ENCODE measurements around the gene DDX19B.
"Not testable (repeated sequence)": the region's sequence is repeated elsewhere in the genome, so short reads cannot be mapped to it uniquely, and the experiment has no call there.

DDX19B gene

DNA sequence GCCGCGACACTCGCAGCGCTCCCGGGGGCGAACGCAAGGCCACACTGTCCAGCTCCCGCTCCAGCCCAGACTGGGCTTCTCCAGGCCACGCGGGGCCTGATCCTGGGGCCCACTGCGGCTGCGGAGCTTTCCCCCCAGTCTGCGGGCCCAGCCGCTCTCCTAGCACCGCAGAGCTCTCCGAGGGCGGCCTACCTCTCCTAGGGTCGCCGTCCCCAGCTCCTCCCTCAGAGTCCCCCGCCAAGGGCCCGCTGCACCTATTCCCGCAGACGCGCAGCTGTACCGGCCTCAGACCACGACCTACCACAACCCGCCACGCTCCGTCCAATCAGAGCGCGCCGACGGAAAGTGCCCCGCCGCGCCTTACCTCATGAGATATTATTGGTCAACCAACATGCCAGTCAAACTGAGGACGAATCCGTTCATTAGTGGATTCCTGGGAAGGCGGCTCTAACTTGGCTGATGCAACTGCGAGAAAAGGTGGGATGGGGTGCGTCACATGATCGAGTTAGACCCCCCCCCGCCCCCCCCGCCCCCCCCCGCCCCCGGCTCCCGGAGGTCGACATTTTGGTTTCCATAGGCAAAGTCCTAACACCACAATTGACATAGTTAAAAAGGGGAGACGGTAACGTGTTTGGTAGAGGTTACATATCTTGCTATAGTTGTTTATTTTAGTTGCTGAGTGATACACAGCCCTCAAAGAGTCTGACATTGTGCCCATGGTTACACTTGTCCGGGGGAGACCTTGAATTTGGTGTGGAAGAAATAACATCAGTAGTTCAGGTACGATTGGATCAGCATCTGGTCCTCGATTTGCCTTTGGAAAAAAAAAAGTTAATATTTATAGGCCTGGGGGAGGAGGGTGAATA is 9.5 kb upstream of the DDX19B start, which contains the start of gene AARS1:
AARS1 (minus strand) TSS at position 278 of the 866 bp plus-strand sequence. CDS start 6,743 bp downstream, outside the sequence.
- peak; percentile 100 for DNase-seq

DNA sequence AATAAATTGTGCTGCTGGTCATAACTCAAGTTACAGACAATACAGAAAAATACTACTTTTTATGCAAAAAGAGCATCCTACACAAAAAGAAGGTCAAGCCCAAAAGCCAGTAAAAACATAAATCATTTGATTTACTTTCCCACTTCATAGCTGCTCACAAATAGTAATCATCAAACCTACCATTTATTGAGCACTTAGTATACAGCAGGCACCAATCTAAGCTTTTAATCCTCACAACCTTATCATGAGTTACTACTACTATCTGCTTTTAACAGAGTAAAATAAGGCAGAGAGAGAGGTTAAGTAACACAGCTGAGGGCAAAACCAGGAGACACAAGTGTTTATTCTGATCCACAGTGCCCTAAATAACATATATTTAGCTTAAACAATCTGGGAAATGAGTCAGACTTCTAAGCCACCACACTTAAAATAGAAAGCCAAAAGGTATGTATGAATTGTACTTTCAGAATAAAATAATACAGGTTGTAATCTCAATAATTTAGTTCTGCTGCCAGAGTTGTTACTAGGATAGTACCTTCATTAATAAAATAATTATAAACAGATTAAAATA is 8.0 kb upstream of the DDX19B start:
- no peak for DNase-seq

DNA sequence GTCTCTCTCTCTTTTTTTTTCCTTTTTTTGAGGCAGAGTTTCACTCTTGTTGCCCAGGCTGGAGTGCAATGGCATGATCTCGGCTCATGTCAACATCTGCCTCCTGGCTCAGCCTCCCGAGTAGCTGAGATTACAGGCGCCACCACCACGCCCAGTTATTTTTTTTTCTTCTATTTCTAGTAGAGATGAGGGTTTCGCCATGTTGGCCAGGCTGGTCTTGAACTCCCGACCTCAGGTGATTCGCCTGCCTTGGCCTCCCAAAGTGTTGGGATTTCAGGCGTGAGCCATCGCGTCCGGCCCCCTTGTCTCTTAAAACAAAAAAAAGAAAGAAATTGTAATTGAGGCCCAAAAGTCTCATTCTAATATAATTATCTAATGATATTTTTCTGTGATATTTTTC is 6.8 kb upstream of the DDX19B start:
- DNase-seq: not testable (repeated sequence)

DNA sequence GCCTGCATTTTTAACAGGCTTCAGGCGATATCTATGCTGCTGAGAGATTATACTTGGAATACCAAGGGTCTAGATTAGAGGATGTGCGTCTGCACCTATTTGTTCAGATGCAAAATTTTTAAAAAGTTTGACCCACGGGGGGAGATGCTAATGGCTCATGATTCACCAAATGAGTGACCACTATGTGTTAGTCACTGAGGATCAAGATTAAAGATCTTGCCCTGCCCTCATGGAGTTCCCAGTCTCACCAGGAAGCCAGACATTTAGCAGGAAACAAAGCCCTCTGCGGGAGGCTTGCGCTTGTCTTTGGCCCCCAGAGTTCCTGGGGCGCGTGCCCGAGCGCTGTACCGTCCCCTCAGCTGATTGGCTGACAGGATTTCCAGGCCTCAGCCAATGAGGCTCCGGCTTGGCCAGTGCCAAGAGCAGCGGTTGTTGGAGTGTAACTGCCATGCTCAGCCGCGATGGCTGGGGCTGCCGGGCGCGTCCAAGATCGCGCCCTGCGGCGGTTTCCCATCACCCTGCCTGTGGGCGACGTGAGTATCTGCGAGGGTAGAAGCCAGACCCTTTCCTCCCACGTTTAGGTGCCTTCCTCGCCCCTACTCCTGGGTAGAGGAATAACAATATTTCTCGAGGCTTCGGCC is 4.5 kb upstream of the DDX19B start:
- DNase-seq: no peak

DNA sequence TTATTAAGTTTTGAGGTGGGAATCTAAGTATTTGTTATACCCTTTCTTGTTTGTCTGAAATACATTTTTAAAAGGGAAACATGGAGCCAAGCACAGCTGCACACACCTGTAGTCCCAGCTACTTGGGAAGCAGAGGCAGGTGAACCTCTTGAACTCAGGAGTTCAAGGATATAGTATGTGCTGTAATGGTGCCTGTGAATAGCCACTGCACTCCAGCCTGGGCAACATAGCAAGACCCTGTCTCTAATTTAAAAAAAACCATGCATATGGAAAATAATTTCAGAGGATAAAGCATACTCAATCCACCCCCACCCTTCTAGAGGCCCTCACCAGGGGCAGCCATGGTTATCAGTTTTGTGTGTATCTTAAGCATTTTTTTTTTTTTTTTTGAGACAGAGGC is 3.4 kb upstream of the DDX19B start:
- no peak for DNase-seq

DNA sequence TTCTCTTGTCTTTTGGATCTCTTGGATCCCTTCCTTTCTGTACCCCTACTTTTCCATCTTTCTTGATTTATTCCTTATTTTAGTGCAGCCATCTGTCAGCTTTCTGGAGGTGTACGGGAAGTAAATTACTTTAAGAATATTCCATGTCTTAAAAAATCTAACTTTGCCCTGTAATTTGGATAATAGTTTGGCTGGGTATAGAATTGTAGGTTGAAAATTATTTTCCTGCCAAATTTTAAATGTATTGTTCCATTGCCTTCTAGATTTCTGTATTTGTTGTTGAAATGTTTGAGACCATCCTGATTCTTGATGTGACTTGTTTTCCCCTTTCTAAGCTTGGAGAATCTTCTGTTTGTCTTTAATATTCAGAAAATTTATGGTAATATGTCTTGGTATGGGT is 2.1 kb downstream of the DDX19B start:
- DNase-seq: no peak

DNA sequence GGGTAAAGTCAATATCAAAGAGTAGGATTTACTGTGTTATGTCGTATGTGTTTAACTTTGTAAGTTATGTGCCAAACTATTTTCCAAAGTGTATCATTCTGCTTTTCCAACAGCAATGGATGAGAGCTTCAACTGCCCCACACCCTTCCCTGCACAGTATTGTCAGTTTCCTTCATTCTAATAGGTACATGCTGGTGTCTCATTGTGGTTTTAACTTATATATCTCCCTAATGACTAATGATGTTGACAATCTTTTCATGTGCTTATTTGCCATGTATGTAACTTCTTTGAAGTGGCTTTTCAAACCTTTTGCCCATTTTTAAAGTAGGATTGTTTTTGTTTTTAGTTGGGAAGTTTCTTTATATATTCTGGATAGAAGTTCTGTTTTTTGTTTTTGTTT is 3.8 kb downstream of the DDX19B start:
- DNase-seq: no peak

DNA sequence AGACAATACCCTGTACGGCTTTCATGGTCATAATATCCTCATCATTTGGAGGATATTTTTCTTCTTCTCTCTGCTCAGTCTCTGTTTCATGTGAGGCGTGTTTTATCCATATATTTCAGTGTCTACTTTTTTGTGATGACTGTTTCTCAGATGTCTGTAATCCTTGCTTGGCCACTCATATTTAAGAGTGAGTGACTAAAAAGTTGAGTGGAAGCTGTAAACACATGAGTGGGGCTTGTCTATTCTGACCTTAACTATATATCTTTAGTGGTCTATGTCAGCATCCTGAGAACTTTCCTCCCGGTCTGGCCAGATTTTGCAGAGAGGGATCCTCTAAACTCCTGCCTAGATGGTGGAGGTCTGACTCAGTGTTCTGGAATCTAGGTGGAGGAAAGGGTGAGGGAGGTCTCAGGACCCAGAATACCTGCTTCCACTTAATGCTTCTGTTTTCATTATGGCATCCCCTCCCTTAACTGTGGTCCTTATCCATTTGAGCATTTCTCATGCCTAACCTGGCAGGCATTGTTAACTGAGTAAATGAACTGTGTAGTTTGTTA is 6.0 kb downstream of the DDX19B start:
- no peak for DNase-seq

DNA sequence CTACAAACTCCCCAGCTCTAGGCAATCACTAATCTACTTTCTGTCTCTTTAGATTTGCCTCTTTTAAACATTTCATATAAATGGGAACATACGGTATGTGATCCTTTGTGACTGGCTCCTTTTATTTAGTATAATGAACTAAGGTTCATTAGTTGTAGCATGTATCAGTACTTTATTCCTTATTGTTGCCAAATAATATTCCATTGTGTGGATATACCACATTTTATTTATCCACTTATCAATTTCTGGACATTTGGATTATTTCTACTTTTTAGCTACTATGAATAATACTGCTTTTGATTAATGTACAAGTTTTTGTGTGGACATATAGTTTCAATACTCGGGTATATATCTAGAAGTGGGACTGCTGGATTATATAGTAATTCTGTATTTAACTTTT is 7.9 kb downstream of the DDX19B start:
- DNase-seq: no peak

DNA sequence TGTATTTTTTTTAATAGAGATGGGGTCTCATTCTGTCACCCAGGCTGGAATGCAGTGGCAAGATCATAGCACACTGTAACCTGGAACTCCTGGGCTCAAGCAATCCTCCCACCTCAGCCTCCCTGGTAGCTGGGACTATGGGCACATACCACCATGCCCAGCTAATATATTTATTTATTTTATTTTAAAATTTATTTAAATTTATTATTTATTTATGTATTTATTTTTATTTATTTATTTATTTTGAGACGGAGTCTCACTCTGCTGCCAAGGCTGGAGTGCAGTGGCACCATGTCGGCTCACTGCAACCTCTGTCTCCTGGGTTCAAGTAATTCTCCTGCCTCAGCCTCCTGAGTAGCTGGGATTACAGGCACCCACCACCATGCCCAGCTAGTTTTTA is 8.7 kb downstream of the DDX19B start:
- not testable (repeated sequence) for DNase-seq

DNA sequence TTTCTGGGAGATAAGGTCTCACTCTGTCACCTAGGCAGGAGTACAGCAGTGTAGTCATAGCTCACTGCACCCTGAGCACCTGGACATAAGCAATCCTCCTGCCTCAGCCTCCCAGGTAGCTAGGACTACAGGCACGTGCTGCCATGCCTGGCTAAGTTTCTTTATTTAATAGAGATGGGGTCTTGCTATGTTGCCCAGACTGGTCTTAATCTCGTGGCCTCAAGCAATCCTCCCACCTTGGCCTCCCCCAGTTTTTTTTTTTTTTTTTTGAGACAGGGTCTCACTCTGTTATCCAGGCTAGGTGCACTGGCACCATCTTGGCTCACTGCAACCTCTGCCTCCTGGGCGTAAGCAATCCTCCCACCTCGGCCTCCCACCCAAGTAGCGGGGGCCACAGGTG is 21.1 kb downstream of the DDX19B start:
- DNase-seq: no peak

DNA sequence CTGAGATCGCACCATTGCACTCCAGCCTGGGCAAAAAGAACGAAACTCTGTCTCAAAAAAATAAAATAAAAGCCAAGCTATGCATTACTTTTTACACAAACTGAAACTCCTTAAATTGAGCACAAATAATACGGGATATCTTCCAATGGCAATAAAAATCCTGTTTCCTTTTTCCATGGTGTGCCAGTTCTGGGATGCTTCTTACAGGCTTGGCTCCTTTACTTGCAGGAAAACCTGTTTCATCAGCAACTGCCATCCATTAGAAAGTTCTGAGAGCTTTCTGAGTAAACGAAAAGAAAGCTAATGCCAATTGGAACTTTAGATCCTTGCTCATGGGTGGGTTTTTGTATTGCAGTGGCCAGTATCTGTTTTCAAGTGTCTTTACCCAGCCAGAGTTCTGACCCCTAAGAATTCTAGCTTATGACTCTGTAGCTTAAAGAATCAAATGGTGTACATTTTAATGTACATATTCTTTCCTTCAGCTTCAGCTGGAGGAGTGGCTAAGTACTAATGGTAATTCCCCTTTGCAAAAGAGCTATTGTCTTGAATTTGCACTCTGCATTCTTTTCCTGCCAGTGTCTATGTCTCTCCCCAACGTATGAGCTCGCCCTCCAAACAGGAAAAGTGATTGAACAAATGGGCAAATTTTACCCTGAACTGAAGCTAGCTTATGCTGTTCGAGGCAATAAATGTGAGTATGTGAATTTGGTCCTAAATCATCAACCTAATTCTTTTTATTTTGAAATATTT is 26.2 kb downstream of the DDX19B start:
- no peak for DNase-seq

DNA sequence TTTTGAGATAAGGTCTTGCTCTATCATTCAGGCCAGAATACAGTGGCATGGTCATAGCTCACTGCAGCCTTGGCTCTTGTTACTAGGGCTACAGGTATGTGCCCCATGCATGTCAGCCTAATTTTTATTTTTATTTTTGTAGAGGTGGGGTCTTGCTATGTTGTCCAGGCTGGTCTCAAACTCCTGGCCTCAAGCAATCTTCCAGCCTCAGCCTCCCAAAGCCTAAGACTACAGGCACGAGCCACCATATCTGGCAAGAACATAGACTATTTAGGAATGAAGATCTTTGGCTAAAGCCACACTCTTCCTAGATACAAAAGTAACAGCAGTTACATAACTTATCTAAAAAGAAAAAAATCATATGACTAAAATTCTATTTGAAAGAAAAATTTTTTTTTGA is 32.1 kb downstream of the DDX19B start:
- no peak for DNase-seq

DNA sequence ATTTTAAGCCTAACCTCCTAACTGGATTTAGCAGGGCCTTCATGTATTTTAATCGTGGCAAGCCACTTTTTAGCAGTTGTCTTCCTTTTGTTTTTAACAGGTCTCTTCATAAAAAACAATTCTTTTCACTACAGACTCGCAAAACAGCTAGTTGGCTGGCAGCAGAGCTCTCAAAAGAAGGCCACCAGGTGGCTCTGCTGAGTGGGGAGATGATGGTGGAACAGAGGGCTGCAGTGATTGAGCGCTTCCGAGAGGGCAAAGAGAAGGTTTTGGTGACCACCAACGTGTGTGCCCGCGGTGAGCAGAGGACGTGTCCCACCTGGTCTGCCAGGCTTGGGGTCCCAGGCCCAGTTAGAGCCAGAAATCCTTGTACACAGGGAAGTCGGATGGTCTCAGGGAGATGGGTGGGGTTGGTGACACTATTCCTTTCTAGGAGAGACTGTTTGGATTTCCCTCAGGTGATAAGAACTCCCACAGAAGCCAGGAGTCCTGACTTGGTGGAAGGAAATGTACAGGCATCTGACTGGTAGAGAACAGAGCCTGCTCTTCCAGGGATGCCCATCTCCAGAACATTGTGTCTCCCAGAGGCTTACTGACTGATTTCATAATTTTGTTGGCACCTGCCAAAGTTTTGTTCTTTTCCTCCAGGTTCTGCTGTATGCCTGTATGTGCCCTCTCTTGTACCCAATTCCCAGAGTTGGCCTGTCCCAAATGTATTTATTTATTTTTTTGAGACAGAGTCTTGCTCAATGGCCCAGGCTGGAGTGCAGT is 32.8 kb downstream of the DDX19B start:
- DNase-seq: no peak

DNA sequence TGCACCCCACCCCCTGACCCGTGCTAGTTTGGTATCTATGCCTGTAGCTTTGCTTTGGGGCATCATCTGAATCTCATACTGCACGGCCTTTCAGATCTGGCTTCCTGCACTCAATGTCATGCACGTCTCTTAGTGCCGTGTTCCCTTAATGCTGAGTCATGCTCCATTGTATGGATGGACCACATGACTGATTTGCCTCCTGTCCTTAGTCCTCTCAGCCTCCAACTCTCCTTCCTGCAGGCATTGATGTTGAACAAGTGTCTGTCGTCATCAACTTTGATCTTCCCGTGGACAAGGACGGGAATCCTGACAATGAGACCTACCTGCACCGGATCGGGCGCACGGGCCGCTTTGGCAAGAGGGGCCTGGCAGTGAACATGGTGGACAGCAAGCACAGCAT is 33.7 kb downstream of the DDX19B start:
- not testable (repeated sequence) for DNase-seq

DNA sequence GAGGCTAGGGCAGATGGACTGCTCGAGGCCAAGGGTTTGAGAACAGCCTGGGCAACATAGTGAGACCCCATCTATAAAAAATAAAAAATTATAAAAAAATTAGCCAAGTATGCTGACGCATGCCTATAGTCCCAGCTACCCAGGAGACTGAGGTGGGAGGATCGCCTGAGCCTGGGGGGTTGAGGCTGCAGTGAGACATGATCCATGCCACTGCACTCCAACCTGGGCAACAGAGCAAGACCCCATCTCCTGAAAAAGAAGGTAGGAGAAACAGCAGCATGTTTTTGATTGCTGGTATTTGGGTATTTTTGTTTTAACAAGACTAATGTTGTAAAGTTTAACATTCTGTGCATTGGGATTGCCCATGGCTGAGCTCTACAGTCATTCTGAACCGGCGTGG is 38.8 kb downstream of the DDX19B start:
- no peak for DNase-seq

DNA sequence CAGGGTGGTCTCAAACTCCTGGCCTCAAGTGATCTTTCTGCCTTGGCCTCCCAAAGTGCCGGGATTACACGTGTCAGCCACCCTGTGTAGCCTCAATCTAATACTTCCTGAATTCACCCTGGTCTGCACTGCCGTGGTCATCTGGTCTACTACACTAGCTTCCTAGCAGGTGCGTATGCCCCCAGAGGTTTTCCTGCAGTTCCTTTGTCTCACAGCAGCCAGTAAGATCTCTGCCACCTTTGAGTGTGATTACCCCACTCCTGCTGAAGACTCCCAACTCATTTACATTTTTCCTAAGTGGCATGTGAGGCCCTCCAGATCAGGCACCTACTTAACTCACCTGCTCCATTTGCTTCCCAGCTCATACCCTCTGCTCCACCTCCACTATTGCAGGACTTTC is 42.6 kb downstream of the DDX19B start:
- DNase-seq: no peak

DNA sequence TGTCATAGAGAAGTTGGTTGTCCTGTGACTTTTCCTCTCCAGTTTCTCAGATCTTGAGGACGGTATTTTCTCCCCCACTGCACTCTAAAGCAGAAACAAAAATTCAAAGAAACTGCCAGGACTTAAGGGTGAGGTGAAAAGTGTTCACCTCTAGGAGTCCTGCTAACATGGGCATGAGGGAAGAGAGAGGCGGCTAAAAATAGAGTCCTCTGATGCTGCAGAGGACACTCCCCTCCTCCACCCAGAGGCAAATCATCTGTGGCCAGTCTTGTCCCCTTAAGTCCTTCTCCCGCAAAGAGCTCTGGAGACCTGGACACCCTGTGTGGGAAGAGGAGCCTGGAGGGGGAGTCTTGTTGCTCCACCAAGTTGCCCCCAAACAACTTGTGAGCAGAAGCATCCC is 43.0 kb downstream of the DDX19B start:
- no peak for DNase-seq

DNA sequence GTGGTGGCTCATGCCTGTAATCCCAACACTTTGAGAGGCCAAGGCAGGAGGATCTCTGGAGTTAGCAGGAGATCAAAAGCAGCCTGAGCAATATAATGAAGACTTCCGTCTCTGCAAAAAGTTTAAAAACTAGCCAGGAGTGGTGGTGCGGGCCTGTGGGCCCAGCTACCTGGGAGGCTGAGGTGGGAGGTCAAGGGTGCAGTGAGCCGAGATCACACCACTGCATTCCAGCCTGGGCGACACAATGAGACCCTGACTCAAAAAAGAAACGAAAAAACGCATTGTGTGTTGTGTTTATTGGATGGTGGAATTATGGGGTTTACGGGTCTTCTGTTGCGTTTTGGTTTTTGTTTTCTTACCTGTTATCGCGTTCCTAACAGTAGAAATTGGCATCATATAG is 46.9 kb downstream of the DDX19B start:
- DNase-seq: no peak

DNA sequence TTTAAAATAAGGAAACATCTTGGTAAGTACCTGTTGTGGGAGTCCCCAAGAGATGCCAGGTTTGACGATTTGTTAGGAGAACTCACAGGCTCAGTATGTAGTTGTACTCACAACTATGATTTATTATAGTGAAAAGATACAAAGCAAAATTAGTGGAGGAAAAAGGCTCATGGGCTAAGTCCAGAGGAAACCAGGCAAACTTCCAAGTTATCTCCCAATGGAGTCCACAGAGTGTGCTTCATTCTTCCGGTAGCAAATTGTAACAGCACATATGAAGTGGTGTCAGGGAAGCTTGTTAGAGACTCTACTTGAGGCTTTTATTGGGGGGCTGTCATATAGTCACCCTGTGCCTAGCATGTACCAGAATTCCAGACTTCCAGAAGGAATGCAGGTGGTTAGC is 50.0 kb downstream of the DDX19B start:
- DNase-seq: no peak

DNA sequence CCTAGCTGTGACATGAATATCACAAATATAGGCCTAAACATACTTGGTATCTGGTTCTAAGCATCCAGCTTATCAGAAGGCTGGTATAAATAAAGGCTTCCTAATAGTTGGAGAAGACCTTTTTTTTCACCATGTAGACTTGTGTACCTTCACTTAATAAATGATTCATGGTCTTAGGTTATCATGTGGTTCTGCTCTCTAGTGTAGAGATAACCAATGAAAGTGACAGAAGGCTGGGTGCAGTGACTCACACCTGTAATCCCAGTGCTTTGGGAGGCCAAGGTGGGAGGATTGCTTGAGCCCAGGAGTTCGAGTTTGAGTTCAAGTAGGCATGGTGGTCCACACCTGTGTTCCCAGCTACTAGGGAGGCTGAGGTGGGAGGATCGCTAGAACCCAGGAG is 50.8 kb downstream of the DDX19B start:
- DNase-seq: no peak

DNA sequence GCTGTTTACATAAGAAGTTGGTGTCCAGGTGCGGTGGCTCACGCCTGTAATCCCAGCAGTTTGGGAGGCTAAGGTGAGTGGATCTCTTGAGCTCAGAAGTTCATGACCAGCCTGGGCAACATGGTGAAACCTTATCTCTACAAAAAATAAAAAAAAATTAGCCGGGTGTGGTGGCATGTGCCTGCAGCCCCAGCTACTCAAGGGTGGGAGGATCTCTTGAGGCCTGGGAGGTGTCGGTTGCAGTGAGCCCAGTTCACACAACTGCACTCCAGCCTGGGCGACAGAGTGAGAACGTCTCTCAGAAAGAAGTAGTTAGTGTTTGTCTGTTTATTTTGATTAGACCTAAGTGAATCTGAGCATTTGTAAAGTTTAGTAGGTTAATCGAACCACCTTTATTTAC is 60.6 kb downstream of the DDX19B start:
- no peak for DNase-seq
